Liver (tissue), 9 donors: ENCODE results near the gene SPINK6. TPM values are rescaled to one million over a fixed set of nuclear protein-coding genes. Genes with fewer than 3 reads are reported as not detected.
A peak's percentile ranks its signal among the peaks of the same experiment; 100 is the strongest.

Source experiments
- DNase-seq: peaks from one replicate; pipeline ENCODE4 v3.0.0-alpha.2; 2017; ENCODE audit warnings: low spot score
- H3K27ac ChIP-seq, 2 donors: one replicate each; pipeline ENCODE4 v1.7.0; 2013; ENCODE audit warnings: inconsistent platforms in 2 of 2, low read length in 2 of 2, control low read depth in 1 of 2, low read depth in 1 of 2, mild to moderate bottlenecking in 1 of 2
- H3K27me3 ChIP-seq, 4 donors: one replicate each; pipeline versions ENCODE4 v1.6.1 to v1.7.0; 2013; ENCODE audit warnings: low read length in 3 of 4, inconsistent platforms in 1 of 4, mild to moderate bottlenecking in 1 of 4, moderate library complexity in 1 of 4; ENCODE audit not compliant: control insufficient read depth in 4 of 4, insufficient read depth in 4 of 4
- H3K36me3 ChIP-seq, 4 donors: one replicate each; pipeline versions ENCODE4 v1.6.1 to v1.7.0; 2013; ENCODE audit warnings: low read length in 3 of 4, mild to moderate bottlenecking in 3 of 4, low read depth in 1 of 4, moderate library complexity in 1 of 4; ENCODE audit not compliant: control insufficient read depth in 4 of 4, insufficient read depth in 3 of 4
- H3K4me1 ChIP-seq, 4 donors: one replicate each; pipeline versions ENCODE4 v1.6.1 to v1.7.0; 2013; ENCODE audit warnings: low read length in 3 of 4, mild to moderate bottlenecking in 3 of 4, moderate library complexity in 1 of 4; ENCODE audit not compliant: control insufficient read depth in 4 of 4, insufficient read depth in 4 of 4
- H3K4me3 ChIP-seq, 3 donors: one replicate each; pipeline versions ENCODE4 v1.6.1 to v1.7.0; 2013; ENCODE audit warnings: low read length in 3 of 3, control low read depth in 1 of 3, low read depth in 1 of 3, mild to moderate bottlenecking in 1 of 3
- H3K9ac ChIP-seq, 2 donors: one replicate each; pipeline ENCODE4 v1.7.0; 2013; ENCODE audit warnings: low read length in 2 of 2, mild to moderate bottlenecking in 2 of 2, moderate library complexity in 2 of 2, control low read depth in 1 of 2, low read depth in 1 of 2
- H3K9me3 ChIP-seq, 4 donors: one replicate each; pipeline versions ENCODE4 v1.6.1 to v1.7.0; 2013; ENCODE audit warnings: low read length in 3 of 4; ENCODE audit not compliant: control insufficient read depth in 4 of 4
- EGR1 ChIP-seq, 2 donors: IDR thresholded peaks; 2 replicates each; pipeline ENCODE4 v1.6.1; 2016 to 2018; ENCODE audit warnings: antibody characterized with exemption in 2 of 2, low read depth in 2 of 2
- FOXA2 ChIP-seq: IDR thresholded peaks from 2 replicates; pipeline ENCODE4 v1.6.1; 2016; ENCODE audit warnings: antibody characterized with exemption
- GABPA ChIP-seq, 2 donors: IDR thresholded peaks in 1 of 2; conservative IDR thresholded peaks in 1 of 2; 2 replicates each; pipeline ENCODE4 v1.6.1; 2016; ENCODE audit warnings: antibody characterized with exemption in 2 of 2, mild to moderate bottlenecking in 1 of 2, moderate library complexity in 1 of 2
- HNF4A ChIP-seq, 2 donors: conservative IDR thresholded peaks; 2 replicates each; pipeline ENCODE4 v1.6.1; 2016; ENCODE audit warnings: antibody characterized with exemption in 2 of 2, mild to moderate bottlenecking in 2 of 2
- HNF4G ChIP-seq: IDR thresholded peaks from 2 replicates; pipeline ENCODE4 v1.6.1; 2016; ENCODE audit warnings: antibody characterized with exemption
- JUND ChIP-seq, 2 donors: IDR thresholded peaks; 2 replicates each; pipeline ENCODE4 v1.6.1; 2016; ENCODE audit warnings: antibody characterized with exemption in 2 of 2
- RAD21 ChIP-seq, 2 donors: IDR thresholded peaks; 2 replicates each; pipeline ENCODE4 v1.6.1; 2016; ENCODE audit warnings: antibody characterized with exemption in 2 of 2, mild to moderate bottlenecking in 2 of 2
- RXRA ChIP-seq, 2 donors: IDR thresholded peaks; 2 replicates each; pipeline ENCODE4 v1.6.1; 2017 to 2018; ENCODE audit warnings: antibody characterized with exemption in 2 of 2, mild to moderate bottlenecking in 1 of 2
- SP1 ChIP-seq: IDR thresholded peaks from 2 replicates; pipeline ENCODE4 v1.6.1; 2018; ENCODE audit warnings: antibody characterized with exemption, mild to moderate bottlenecking
- YY1 ChIP-seq: IDR thresholded peaks from 2 replicates; pipeline ENCODE4 v1.6.1; 2016; ENCODE audit warnings: antibody characterized with exemption, mild to moderate bottlenecking
- ZBTB33 ChIP-seq: IDR thresholded peaks from 2 replicates; pipeline ENCODE4 v1.6.1; 2016; ENCODE audit warnings: antibody characterized with exemption
- WGBS: extraction: QIAGEN DNeasy Blood & Tissue Kit; methylation state at CpG from one replicate; pipeline ENCODE4 v1.1.7; 2013; 5-methylcytosine and 5-hydroxymethylcytosine counted together
- polyA plus RNA-seq, 2 donors: library from polyadenylated mRNA; stranded (reverse) in 1 of 2; unstranded in 1 of 2; fragments of 200-250 nt in 1 of 2; fragments of >200 nt in 1 of 2; fragmentation: Nextera tagmentation in 1 of 2; extraction: Ambion mirVana in 1 of 2; gene quantifications; one replicate each; pipeline versions ENCODE4 v1.2.1 to v1.2.3, GENCODE V29; 2013 to 2015
- total RNA-seq, 2 donors: library from RNA; depleted of rRNA; stranded (reverse); fragments of >200 nt; gene quantifications; one replicate each; pipeline ENCODE4 v1.2.3, GENCODE V29; 2014
- TF ChIP-seq, protein P1 (sequence below): fragments of 150-350 bp; IDR thresholded peaks from 2 replicates; pipeline ENCODE4 v1.5.1; 2017; ENCODE audit warnings: improper control_type of control experiment, low read depth, low read length; ENCODE audit not compliant: missing input control
- TF ChIP-seq, protein P2 (sequence below): IDR thresholded peaks from 2 replicates; pipeline ENCODE4 v1.6.1; 2016; ENCODE audit warnings: antibody characterized with exemption
- TF ChIP-seq, protein P3 (sequence below): IDR thresholded peaks from 2 replicates; pipeline ENCODE4 v1.6.1; 2016; ENCODE audit warnings: antibody characterized with exemption, mild to moderate bottlenecking
- donor health status: healthy.
- donor health status: healthy.
- donor health status: healthy.
- donor health status: healthy.
- donor health status: healthy.

Gene SPINK6
- total and polyA plus RNA-seq, 4 donors: not detected

DNA sequence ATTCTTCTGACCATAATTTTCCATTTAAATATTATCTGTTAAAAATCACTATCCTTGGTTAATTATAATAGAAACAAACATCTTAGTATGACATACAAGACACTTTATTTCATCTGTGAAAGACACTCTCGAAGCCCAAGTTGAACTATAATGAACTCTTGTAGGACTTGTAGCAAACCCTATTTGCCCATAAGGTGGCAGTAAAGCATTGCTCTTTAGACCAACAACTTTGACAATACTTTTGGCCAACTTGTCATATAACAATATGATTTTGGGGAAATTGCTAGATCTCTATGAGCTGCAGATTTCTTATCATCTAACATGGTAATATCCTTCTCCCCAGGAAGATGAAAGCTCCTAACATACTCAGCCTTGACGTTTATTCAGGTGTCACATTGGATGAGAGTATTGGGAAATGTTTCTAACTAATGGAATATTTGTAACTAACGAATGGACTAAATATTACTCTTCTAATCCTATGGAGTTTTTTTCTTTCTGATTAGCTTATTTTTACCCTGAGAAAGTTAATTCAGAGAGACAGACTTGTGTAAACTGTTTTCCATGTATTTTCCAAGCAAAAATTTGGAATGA is 23.5 kb upstream of the SPINK6 start:
- Histone ChIP-seq H3K27ac (no peak overlapping the region), H3K4me1 (no peaks in the 10 kb centered on the region), H3K4me3 (no peak overlapping the region), H3K27me3 (no peaks in the 10 kb centered on the region), H3K9ac (no peak overlapping the region), H3K36me3 (no peaks in the 10 kb centered on the region), H3K9me3 (no peaks in the 10 kb centered on the region)
- WGBS: 35% methylated on average over 3 of the region's 3 CpGs
- no peak for TF ChIP-seq SP1
- TF ChIP-seq YY1: no peak
- TF ChIP-seq RXRA (IDR thresholded peaks at IDR 0.05): peak; percentile 68 to 84
- no peak for TF ChIP-seq GABPA (IDR thresholded peaks at IDR 0.05 in 1 of 2, conservative IDR thresholded peaks at IDR 0.05 in 1 of 2)
- no peak for TF ChIP-seq EGR1 (IDR thresholded peaks at IDR 0.05; ENCODE audit: low read depth in 2 of 2)
- TF ChIP-seq RAD21 (IDR thresholded peaks at IDR 0.05): peak; percentile 95 to 96
- TF ChIP-seq HNF4G: no peak
- TF ChIP-seq, protein P1, sequence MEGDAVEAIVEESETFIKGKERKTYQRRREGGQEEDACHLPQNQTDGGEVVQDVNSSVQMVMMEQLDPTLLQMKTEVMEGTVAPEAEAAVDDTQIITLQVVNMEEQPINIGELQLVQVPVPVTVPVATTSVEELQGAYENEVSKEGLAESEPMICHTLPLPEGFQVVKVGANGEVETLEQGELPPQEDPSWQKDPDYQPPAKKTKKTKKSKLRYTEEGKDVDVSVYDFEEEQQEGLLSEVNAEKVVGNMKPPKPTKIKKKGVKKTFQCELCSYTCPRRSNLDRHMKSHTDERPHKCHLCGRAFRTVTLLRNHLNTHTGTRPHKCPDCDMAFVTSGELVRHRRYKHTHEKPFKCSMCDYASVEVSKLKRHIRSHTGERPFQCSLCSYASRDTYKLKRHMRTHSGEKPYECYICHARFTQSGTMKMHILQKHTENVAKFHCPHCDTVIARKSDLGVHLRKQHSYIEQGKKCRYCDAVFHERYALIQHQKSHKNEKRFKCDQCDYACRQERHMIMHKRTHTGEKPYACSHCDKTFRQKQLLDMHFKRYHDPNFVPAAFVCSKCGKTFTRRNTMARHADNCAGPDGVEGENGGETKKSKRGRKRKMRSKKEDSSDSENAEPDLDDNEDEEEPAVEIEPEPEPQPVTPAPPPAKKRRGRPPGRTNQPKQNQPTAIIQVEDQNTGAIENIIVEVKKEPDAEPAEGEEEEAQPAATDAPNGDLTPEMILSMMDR: peak; percentile 79
- TF ChIP-seq JUND (IDR thresholded peaks at IDR 0.05): no peak
- TF ChIP-seq, protein P2, sequence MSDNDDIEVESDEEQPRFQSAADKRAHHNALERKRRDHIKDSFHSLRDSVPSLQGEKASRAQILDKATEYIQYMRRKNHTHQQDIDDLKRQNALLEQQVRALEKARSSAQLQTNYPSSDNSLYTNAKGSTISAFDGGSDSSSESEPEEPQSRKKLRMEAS: no peak
- TF ChIP-seq ZBTB33: no peak
- TF ChIP-seq FOXA2: no peak
- peak in 1 of 2 donors; percentile 16 for TF ChIP-seq HNF4A (conservative IDR thresholded peaks at IDR 0.05)
- no peak for DNase-seq

GRCh38 chr5:148186248-148187003 is 16.4 kb upstream of the SPINK6 start:
- Histone ChIP-seq H3K9ac (no peak overlapping the region), H3K4me3 (no peak overlapping the region), H3K4me1 (no peaks in the 10 kb centered on the region), H3K9me3 (no peaks in the 10 kb centered on the region), H3K36me3 (no peaks in the 10 kb centered on the region), H3K27me3 (no peaks in the 10 kb centered on the region), H3K27ac (no peak overlapping the region)
- DNase-seq: no peak
- peak in 1 of 2 donors; percentile 32 for TF ChIP-seq JUND (IDR thresholded peaks at IDR 0.05)
- TF ChIP-seq, protein P3, sequence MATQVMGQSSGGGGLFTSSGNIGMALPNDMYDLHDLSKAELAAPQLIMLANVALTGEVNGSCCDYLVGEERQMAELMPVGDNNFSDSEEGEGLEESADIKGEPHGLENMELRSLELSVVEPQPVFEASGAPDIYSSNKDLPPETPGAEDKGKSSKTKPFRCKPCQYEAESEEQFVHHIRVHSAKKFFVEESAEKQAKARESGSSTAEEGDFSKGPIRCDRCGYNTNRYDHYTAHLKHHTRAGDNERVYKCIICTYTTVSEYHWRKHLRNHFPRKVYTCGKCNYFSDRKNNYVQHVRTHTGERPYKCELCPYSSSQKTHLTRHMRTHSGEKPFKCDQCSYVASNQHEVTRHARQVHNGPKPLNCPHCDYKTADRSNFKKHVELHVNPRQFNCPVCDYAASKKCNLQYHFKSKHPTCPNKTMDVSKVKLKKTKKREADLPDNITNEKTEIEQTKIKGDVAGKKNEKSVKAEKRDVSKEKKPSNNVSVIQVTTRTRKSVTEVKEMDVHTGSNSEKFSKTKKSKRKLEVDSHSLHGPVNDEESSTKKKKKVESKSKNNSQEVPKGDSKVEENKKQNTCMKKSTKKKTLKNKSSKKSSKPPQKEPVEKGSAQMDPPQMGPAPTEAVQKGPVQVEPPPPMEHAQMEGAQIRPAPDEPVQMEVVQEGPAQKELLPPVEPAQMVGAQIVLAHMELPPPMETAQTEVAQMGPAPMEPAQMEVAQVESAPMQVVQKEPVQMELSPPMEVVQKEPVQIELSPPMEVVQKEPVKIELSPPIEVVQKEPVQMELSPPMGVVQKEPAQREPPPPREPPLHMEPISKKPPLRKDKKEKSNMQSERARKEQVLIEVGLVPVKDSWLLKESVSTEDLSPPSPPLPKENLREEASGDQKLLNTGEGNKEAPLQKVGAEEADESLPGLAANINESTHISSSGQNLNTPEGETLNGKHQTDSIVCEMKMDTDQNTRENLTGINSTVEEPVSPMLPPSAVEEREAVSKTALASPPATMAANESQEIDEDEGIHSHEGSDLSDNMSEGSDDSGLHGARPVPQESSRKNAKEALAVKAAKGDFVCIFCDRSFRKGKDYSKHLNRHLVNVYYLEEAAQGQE: no peak
- WGBS: 79% methylated on average over 3 of the region's 3 CpGs
